DND-41 (cell line): ENCODE measurements around the gene HOXC6.
A peak's percentile ranks its signal among the peaks of the same experiment; 100 is the strongest.

Experiments
- ATAC-seq: fragments of 200-7000 bp; cut with Tn5 transposase; 3 replicates; pipeline ENCODE4 v1.9.1; 2021; ENCODE audit warnings: low read depth; ENCODE audit not compliant: insufficient read depth
- DNase-seq: peaks from one replicate; pipeline ENCODE4 v3.0.0-alpha.2; 2020
- H2AFZ ChIP-seq: 2 replicates; pipeline ENCODE4 v1.6.0; 2012; ENCODE audit warnings: low read depth, low read length
- H3K27ac ChIP-seq: 2 replicates; pipeline ENCODE4 v1.5.1; 2012; ENCODE audit warnings: low read length, inconsistent platforms
- H3K27me3 ChIP-seq: fragments of 200-600 bp; sonication (generic); 2 replicates; pipeline ENCODE4 v1.6.0; 2012; ENCODE audit warnings: low read length, mild to moderate bottlenecking, inconsistent platforms; ENCODE audit not compliant: insufficient read depth, poor library complexity
- H3K36me3 ChIP-seq: 2 replicates; pipeline ENCODE4 v1.5.1; 2012; ENCODE audit warnings: low read length, inconsistent platforms; ENCODE audit not compliant: insufficient read depth
- H3K4me1 ChIP-seq: 2 replicates; pipeline ENCODE4 v1.5.1; 2012; ENCODE audit warnings: mild to moderate bottlenecking, low read length; ENCODE audit not compliant: insufficient read depth
- H3K4me2 ChIP-seq: 2 replicates; pipeline ENCODE4 v1.6.0; 2012; ENCODE audit warnings: mild to moderate bottlenecking, moderate library complexity, low read length, inconsistent platforms; ENCODE audit not compliant: insufficient read depth
- H3K4me3 ChIP-seq, 2 experiments: fragments of 200-600 bp in 1 of 2; shearing (Covaris generic) in 1 of 2; 2 replicates each; pipeline ENCODE4 v1.5.1; 2012 to 2016; ENCODE audit warnings: inconsistent platforms in 2 of 2, low read length in 2 of 2, mild to moderate bottlenecking in 2 of 2, low read depth in 1 of 2, moderate library complexity in 1 of 2
- H3K79me2 ChIP-seq: 2 replicates; pipeline ENCODE4 v1.6.0; 2012; ENCODE audit warnings: low read length, inconsistent platforms; ENCODE audit not compliant: insufficient read depth
- H3K9ac ChIP-seq: 2 replicates; pipeline ENCODE4 v1.6.0; 2012; ENCODE audit warnings: low read depth, mild to moderate bottlenecking, inconsistent platforms, low read length, moderate library complexity
- H3K9me3 ChIP-seq: 2 replicates; pipeline ENCODE4 v1.5.1; 2012; ENCODE audit warnings: low read length, moderate library complexity, mild to moderate bottlenecking, inconsistent platforms; ENCODE audit not compliant: insufficient read depth, severe bottlenecking
- H4K20me1 ChIP-seq: 2 replicates; pipeline ENCODE4 v1.6.0; 2012; ENCODE audit warnings: low read length; ENCODE audit not compliant: insufficient read depth
- EZH2 ChIP-seq: IDR thresholded peaks from 3 replicates; pipeline ENCODE4 v1.6.1; 2012; ENCODE audit warnings: borderline replicate concordance, low read depth, mild to moderate bottlenecking, moderate library complexity, low read length, inconsistent platforms; ENCODE audit not compliant: severe bottlenecking
- TF ChIP-seq, protein P1 (sequence below): IDR thresholded peaks from 2 replicates; pipeline ENCODE4 v1.5.1; 2012; ENCODE audit warnings: borderline replicate concordance, low read length, moderate library complexity, mild to moderate bottlenecking; ENCODE audit not compliant: poor library complexity, severe bottlenecking; ENCODE audit errors: extremely low read depth

Gene HOXC6

DNA sequence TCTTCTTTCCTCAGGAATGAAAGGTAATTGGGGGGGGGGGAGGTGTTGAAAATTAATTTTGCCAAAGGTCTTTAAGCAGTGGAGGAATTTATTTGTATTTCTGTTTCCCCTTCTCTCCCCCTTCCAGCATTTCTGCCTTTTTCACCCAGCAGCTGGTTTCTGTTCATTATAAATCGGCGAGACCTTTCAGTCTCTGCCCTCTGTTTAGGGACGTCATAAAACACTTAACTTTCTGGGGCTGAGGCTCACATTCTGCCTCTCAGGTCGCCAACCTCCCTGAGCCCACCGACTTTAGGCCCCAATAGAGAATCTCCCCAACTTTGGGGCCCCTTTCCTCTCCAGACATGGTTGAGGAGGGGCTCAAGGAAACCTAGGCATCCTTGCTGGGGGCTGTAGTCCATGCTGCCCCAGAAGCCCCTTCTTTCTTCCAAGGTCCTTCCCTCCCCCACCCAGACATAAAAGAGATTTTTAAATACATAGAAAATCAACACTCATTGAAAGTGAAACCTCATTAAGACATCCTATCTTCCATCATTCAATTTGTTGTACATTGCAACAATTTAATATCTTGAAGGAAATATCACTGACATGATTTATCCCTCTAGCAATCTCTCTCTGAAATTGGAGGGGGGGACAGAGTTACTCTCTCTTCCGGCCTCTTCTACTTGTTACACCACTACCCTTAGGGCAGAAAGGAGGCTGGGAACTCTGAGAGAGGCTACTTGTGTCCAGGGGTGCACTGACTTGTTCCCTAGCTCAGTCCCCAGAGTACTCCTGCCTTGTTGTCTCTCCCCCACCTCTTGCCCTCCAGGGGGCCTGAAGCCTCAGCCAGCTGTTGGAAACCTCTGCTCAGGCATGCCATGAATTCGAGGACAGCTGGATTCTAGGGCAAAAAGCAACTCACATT lies 2.5 kb upstream of the HOXC6 start:
- DNase-seq (no peak), ATAC-seq (no peak)
- no peaks in the 10 kb centered on the region for H3K4me1 ChIP-seq
- no peak overlapping the region for H3K4me3 ChIP-seq
- no peaks in the 10 kb centered on the region for H3K36me3 ChIP-seq
- H3K27ac ChIP-seq: no peak overlapping the region
- H4K20me1 ChIP-seq: no peaks in the 10 kb centered on the region
- H2AFZ ChIP-seq: no peak overlapping the region
- H3K4me2 ChIP-seq: no peak overlapping the region
- H3K27me3 ChIP-seq: peaks cover 56% of the 10 kb centered on the region
- H3K79me2 ChIP-seq: no peaks in the 10 kb centered on the region
- TF ChIP-seq, protein P1, sequence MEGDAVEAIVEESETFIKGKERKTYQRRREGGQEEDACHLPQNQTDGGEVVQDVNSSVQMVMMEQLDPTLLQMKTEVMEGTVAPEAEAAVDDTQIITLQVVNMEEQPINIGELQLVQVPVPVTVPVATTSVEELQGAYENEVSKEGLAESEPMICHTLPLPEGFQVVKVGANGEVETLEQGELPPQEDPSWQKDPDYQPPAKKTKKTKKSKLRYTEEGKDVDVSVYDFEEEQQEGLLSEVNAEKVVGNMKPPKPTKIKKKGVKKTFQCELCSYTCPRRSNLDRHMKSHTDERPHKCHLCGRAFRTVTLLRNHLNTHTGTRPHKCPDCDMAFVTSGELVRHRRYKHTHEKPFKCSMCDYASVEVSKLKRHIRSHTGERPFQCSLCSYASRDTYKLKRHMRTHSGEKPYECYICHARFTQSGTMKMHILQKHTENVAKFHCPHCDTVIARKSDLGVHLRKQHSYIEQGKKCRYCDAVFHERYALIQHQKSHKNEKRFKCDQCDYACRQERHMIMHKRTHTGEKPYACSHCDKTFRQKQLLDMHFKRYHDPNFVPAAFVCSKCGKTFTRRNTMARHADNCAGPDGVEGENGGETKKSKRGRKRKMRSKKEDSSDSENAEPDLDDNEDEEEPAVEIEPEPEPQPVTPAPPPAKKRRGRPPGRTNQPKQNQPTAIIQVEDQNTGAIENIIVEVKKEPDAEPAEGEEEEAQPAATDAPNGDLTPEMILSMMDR: no peak
- no peaks in the 10 kb centered on the region for H3K9me3 ChIP-seq
- no peak overlapping the region for H3K9ac ChIP-seq

DNA sequence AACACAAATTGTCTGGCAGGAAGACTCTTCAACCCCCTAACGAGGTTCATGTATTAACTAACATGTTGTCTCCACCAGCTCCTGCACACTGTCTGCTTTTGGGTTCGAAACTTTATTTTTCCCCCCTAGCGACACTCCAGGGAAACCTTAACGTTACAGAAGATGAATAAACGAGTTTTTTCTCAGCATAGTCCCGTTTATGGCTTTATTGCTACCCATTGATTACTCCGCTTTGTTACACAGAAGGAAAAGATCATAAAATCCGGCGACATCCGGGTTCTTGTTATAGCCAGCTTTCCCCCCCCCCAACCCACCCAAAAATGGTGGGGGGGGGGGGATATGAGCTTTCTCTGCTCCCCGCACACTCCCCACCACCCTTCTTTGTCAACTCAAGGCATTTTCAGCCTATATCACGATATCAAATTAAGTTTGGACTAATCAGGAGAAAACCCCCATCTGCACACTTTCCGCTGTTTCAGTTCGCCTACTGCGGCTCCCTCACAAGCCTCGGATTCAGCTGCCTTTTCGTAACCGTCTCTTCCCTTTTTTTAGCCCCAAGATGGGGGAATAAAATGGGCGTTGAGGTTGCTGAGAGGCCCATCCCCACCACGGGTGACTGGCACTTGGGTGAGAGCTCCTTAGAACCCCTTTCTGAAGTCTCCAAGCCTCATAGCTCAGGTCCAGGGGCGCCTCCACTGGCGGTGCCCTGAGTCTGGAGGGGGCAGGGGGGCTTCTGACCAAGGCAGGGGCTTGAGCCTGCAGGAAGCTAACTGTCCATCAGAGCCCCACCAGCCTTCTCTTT lies 1.4 kb upstream of the HOXC6 start:
- Histone ChIP-seq H3K4me3 (no peak overlapping the region), H3K79me2 (no peaks in the 10 kb centered on the region), H3K9ac (no peak overlapping the region), H3K4me1 (no peaks in the 10 kb centered on the region), H3K27me3 (peaks cover 53% of the 10 kb centered on the region), H4K20me1 (no peaks in the 10 kb centered on the region), H3K36me3 (no peaks in the 10 kb centered on the region), H3K27ac (no peak overlapping the region), H3K4me2 (no peak overlapping the region), H3K9me3 (no peaks in the 10 kb centered on the region), H2AFZ (no peak overlapping the region)
- TF ChIP-seq, protein P1: no peak
- peak; percentile 22 for TF ChIP-seq EZH2
- ATAC-seq: no peak
- no peak for DNase-seq

DNA sequence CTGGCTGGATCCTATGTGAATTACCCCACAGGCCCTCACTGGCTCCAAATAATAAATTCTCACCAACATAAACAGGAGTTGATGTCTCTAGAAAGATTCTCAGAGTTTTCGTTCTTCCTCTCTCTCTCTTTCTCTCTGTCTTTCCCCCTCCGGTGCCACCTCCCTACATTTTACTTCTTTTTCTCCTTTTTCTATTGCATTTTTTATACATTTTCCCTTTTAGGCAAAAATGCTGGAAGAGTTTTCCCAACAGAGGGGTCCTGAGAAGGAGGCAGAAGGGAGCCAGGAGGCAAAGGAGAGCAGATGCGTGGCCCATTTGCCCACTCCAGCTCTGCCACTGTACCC lies 826 bp upstream of the HOXC6 start:
- no peak for TF ChIP-seq EZH2
- TF ChIP-seq, protein P1: no peak
- Histone ChIP-seq H3K9me3 (no peaks in the 10 kb centered on the region), H2AFZ (no peak overlapping the region), H3K27me3 (peaks cover 49% of the 10 kb centered on the region), H3K9ac (no peak overlapping the region), H3K4me1 (no peaks in the 10 kb centered on the region), H4K20me1 (no peaks in the 10 kb centered on the region), H3K36me3 (no peaks in the 10 kb centered on the region), H3K4me2 (no peak overlapping the region), H3K27ac (no peak overlapping the region), H3K79me2 (no peaks in the 10 kb centered on the region), H3K4me3 (no peak overlapping the region)
- no peak for ATAC-seq
- no peak for DNase-seq
